BLaER1 (cell line): ENCODE results near the gene ATP6V0B.

ENCODE experiments used
- H3K27ac ChIP-seq: shearing (Covaris generic); formaldehyde crosslinking; 2 replicates; pipeline ENCODE4 v1.8.1; 2022
- H3K27me3 ChIP-seq: shearing (Covaris generic); formaldehyde crosslinking; 2 replicates; pipeline ENCODE4 v1.8.1; 2022
- H3K36me3 ChIP-seq: shearing (Covaris generic); formaldehyde crosslinking; 2 replicates; pipeline ENCODE4 v1.8.1; 2022
- H3K4me1 ChIP-seq: shearing (Covaris generic); formaldehyde crosslinking; 2 replicates; pipeline ENCODE4 v1.8.1; 2022
- H3K4me2 ChIP-seq: shearing (Covaris generic); formaldehyde crosslinking; 2 replicates; pipeline ENCODE4 v1.8.1; 2022
- H3K4me3 ChIP-seq: shearing (Covaris generic); formaldehyde crosslinking; 2 replicates; pipeline ENCODE4 v1.8.1; 2022
- H3K9ac ChIP-seq: shearing (Covaris generic); formaldehyde crosslinking; 2 replicates; pipeline ENCODE4 v1.8.1; 2022
- H3K9me3 ChIP-seq: shearing (Covaris generic); formaldehyde crosslinking; 2 replicates; pipeline ENCODE4 v1.8.1; 2022
- H4K20me1 ChIP-seq: shearing (Covaris generic); formaldehyde crosslinking; 2 replicates; pipeline ENCODE4 v1.8.1; 2022
- Cebpa-rat ChIP-seq: shearing (Covaris generic); IDR thresholded peaks from 2 replicates; pipeline ENCODE4 v1.8.1; 2022

The ATP6V0B gene

DNA sequence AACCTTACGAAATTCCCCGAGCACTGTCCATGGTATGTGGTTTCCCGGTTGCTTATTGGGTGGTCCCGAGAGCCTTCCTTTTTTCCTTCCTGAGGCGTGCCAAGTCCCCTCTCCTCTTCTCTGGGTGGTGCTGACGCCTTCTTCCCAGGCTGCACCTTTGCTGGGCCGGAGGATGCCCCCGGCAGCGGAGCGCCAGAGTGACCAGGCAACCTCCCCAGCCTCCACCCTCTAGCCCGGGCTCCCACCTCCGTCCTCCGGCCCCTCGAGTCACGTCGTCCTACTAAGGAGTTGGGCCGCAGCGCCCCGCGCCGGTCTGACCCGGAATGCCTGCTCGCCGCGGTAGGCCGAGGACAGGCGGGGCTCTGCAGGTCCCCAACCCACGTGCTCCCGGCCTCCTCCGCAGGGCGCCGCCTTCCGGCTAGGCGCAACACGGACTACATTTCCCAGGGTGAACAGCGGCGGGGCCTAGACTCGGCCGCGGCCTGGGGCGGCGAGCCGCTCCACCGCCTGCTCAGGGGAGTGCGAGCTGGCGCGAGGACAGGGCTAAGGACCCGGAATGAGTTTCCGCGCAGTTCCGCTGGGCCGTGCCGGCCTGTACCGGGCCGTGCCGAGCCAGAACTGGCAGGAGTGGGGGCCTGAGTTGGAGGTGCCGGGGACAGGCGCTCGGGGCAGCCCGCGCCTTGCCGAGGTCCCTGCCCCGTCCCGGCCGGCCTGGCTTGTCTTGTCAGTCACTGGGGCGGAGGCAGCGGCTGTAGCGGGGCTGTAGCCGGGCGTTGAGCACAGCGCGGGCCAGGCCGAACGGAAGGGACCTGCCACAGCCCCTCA, 28.3 kb upstream of the ATP6V0B start, which contains the start of gene IPO13:
IPO13 (plus strand) TSS at position 715 of the 825 bp plus-strand sequence. CDS start 651 bp downstream, outside the sequence.
- H3K27ac ChIP-seq, result peak within 1 kb of the TSS; percentile 99
- H3K4me1 ChIP-seq, result peaks cover 38% of the 10 kb centered on the region
- H3K36me3 ChIP-seq, result peaks cover 36% of the 10 kb centered on the region
- TF ChIP-seq Cebpa-rat, result no peak
- H4K20me1 ChIP-seq, result peaks cover 19% of the 10 kb centered on the region; the same call in 1 of the 2 replicates
- H3K4me2 ChIP-seq, result peak within 1 kb of the TSS; percentile 93
- H3K4me3 ChIP-seq, result peak within 1 kb of the TSS; percentile 81
- H3K9ac ChIP-seq, result peak within 1 kb of the TSS; percentile 97
- H3K9me3 ChIP-seq, result no peaks in the 10 kb centered on the region
- no peaks in the 10 kb centered on the region for H3K27me3 ChIP-seq

GRCh38 chr1:43947061-43947873, 27.5 kb upstream of the ATP6V0B start:
- peak overlapping the region; percentile 99 for H3K27ac ChIP-seq
- no peak for TF ChIP-seq Cebpa-rat
- H3K36me3 ChIP-seq, result peaks cover 36% of the 10 kb centered on the region
- no peaks in the 10 kb centered on the region for H3K27me3 ChIP-seq
- peaks cover 38% of the 10 kb centered on the region for H3K4me1 ChIP-seq
- H3K4me3 ChIP-seq, result peak overlapping the region; percentile 81
- peak overlapping the region; percentile 97 for H3K9ac ChIP-seq
- H4K20me1 ChIP-seq, result peaks cover 19% of the 10 kb centered on the region; the same call in 1 of the 2 replicates
- peak overlapping the region; percentile 93 for H3K4me2 ChIP-seq
- H3K9me3 ChIP-seq, result no peaks in the 10 kb centered on the region

DNA sequence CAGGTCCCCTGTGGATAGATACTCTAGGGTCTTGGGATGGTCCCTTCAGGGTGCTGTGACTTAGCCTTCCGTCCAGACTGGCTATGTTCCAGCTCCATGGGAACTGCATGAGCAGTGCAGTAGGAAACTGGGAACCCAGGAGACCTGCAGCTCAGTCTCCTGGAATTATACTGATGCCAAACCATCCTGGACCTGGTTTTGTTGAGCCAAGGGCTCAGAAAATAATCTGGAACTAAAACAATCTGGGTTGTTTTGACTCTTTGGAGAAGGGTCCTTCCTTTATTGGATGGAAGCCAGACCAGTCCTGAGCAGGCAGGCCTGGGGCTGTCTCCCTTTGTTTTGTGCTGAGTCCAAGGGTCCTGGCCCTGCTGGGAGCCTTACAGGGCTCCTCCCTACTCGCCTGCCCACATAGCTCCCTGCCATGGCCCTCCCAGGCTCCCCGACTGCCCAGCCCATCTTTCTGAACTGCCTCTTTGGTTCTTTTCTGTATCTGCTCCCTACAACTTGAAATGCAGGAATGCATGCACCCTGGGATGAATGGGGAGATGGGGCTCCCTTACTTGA, 26.8 kb upstream of the ATP6V0B start:
- TF ChIP-seq Cebpa-rat, result no peak
- Histone ChIP-seq H4K20me1 (peaks cover 25% of the 10 kb centered on the region), H3K36me3 (peaks cover 34% of the 10 kb centered on the region), H3K9ac (peak overlapping the region; percentile 97), H3K4me2 (peak overlapping the region; percentile 93), H3K9me3 (no peaks in the 10 kb centered on the region), H3K4me1 (peaks cover 42% of the 10 kb centered on the region), H3K27ac (peak overlapping the region; percentile 99; the same call in 1 of the 2 replicates), H3K4me3 (peak overlapping the region; percentile 81), H3K27me3 (no peaks in the 10 kb centered on the region)

DNA sequence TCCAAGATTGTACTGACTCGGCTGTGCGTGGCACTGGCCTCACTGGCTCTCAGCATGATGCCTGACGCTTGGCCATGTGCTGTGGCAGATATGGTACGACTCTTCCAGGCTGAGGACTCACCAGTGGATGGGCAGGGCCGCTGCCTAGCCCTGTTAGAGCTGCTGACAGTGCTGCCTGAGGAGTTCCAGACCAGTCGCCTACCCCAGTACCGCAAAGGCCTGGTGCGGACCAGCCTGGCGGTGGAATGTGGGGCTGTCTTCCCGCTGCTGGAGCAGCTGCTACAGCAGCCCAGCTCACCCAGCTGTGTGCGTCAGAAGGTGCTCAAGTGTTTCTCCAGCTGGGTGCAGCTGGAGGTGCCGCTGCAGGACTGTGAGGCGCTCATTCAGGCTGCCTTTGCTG, 25.1 kb upstream of the ATP6V0B start:
- H3K4me3 ChIP-seq, result no peak overlapping the region
- no peak overlapping the region for H3K27ac ChIP-seq
- peaks cover 40% of the 10 kb centered on the region for H3K4me1 ChIP-seq
- no peak overlapping the region for H3K4me2 ChIP-seq
- H3K27me3 ChIP-seq, result no peaks in the 10 kb centered on the region
- peaks cover 43% of the 10 kb centered on the region for H4K20me1 ChIP-seq
- H3K9me3 ChIP-seq, result no peaks in the 10 kb centered on the region
- peaks cover 26% of the 10 kb centered on the region for H3K36me3 ChIP-seq
- no peak for TF ChIP-seq Cebpa-rat
- H3K9ac ChIP-seq, result no peak overlapping the region

DNA sequence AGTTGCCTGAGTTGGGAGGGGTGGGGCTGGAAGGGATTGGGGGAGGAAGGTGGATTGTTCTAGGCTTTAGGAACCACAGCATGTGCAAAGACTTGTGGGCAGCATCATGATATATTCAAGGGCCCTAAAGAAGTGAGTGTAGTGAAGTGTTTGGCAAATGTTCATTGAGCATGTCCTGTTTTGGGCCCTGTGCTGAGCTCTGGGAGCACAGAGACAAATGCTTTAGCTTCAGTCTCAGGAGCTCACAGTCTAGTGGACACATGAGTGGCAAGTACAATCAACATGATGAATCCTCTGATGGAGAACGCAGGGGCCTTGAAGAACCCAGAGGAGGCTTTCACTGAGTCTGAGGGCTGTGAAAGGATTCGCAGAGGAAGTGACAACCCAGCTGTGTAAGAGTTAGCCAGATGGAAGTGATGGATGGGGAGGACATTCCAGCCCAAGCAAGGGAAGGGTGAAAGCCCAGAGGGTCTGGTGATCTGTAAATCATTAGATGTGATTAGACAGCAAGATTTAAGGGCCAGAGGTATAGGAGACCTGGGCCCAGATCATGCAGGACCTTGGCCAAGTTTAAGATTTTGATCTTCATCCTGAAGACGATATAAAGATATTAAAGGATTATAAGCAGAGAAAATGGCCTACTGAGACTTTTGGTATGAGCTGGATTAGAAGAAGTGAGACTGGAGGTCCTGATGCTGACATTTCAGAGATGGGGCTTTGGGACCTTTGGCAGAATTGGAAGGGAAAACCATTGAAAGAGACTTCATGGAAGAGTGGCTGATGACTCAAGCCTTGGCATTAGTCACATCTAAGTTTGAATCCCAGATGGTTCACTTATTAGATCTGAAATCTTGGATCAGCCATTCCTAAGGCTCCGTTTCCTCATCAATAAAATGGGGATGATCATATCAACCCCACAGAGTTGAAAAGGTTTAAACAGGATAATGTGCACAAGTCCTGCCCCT, 23.5 kb upstream of the ATP6V0B start:
- H3K27ac ChIP-seq, result no peak overlapping the region
- TF ChIP-seq Cebpa-rat, result no peak

GRCh38 chr1:43952731-43953346, 21.9 kb upstream of the ATP6V0B start:
- Histone ChIP-seq H3K9ac (no peak overlapping the region), H3K36me3 (peaks cover 47% of the 10 kb centered on the region), H3K4me1 (peaks cover 20% of the 10 kb centered on the region), H3K9me3 (no peaks in the 10 kb centered on the region), H3K27ac (no peak overlapping the region), H3K27me3 (no peaks in the 10 kb centered on the region), H3K4me2 (peak overlapping the region; percentile 10; the same call in 1 of the 2 replicates), H4K20me1 (peaks cover 40% of the 10 kb centered on the region), H3K4me3 (no peak overlapping the region)
- no peak for TF ChIP-seq Cebpa-rat

More for the DNA sequence above, 23.5 kb upstream of the ATP6V0B start:
- Histone ChIP-seq H3K4me2 (no peak overlapping the region), H4K20me1 (peaks cover 45% of the 10 kb centered on the region), H3K9me3 (no peaks in the 10 kb centered on the region), H3K4me3 (no peak overlapping the region), H3K36me3 (peaks cover 32% of the 10 kb centered on the region), H3K27me3 (no peaks in the 10 kb centered on the region), H3K4me1 (peaks cover 27% of the 10 kb centered on the region), H3K9ac (no peak overlapping the region)

GRCh38 chr1:43953361-43953760, 21.4 kb upstream of the ATP6V0B start:
- no peak overlapping the region for H3K4me3 ChIP-seq
- TF ChIP-seq Cebpa-rat, result no peak
- H4K20me1 ChIP-seq, result peaks cover 35% of the 10 kb centered on the region
- H3K36me3 ChIP-seq, result peaks cover 52% of the 10 kb centered on the region
- peak overlapping the region; percentile 10; the same call in 1 of the 2 replicates for H3K4me2 ChIP-seq
- H3K9ac ChIP-seq, result no peak overlapping the region
- peaks cover 15% of the 10 kb centered on the region for H3K4me1 ChIP-seq
- H3K9me3 ChIP-seq, result no peaks in the 10 kb centered on the region
- no peaks in the 10 kb centered on the region for H3K27me3 ChIP-seq
- no peak overlapping the region for H3K27ac ChIP-seq

- H3K9ac ChIP-seq, result no peak overlapping the region
- peaks cover 9% of the 10 kb centered on the region for H3K4me1 ChIP-seq
- H3K9me3 ChIP-seq, result no peaks in the 10 kb centered on the region
- peaks cover 55% of the 10 kb centered on the region for H3K36me3 ChIP-seq
- H3K4me2 ChIP-seq, result no peak overlapping the region
- no peak for TF ChIP-seq Cebpa-rat
- H3K27ac ChIP-seq, result no peak overlapping the region
- H3K4me3 ChIP-seq, result no peak overlapping the region
- H4K20me1 ChIP-seq, result peaks cover 28% of the 10 kb centered on the region
- no peaks in the 10 kb centered on the region for H3K27me3 ChIP-seq
These were observed 20.7 kb upstream of the ATP6V0B start for GRCh38 chr1:43954036-43954435.
